ENCODE data around the gene MYADML2.
"Not testable (repeated sequence)": the region's sequence is repeated elsewhere in the genome, so short reads cannot be mapped to it uniquely, and the experiment has no call there.

Gene MYADML2

GRCh38 chr17:81955756-81956544 lies 8.9 kb upstream of the MYADML2 start:
- no peak for DNase-seq (ENCODE audit: low read depth, low spot score)
- Histone ChIP-seq H3K9me3 (ENCODE audit: insufficient read depth, low read length) (peaks cover 9% of the 10 kb centered on the region; the same call in 1 of the 2 replicates), H3K4me1 (ENCODE audit: insufficient read depth, insufficient read length) (peaks cover 18% of the 10 kb centered on the region), H3K9ac (ENCODE audit: insufficient read length, low read depth) (peak overlapping the region; percentile 42), H3K27me3 (ENCODE audit: insufficient read depth, insufficient read length) (peaks cover 30% of the 10 kb centered on the region), H3K36me3 (ENCODE audit: insufficient read depth, insufficient read length, low read length) (peaks cover 17% of the 10 kb centered on the region), H3K4me3 (ENCODE audit: insufficient read length, low read depth) (no peak overlapping the region)
- TF ChIP-seq YY1 (IDR thresholded peaks at IDR 0.05; ENCODE audit: insufficient read depth, insufficient read length) = no peak
- no peak for TF ChIP-seq ZNF274 (IDR thresholded peaks at IDR 0.05; ENCODE audit: low read depth, low read length)
- no peak for TF ChIP-seq SUZ12 (IDR thresholded peaks at IDR 0.05; ENCODE audit: extremely low read depth, insufficient read depth, insufficient read length)

GRCh38 chr17:81955058-81955681 lies 8.1 kb upstream of the MYADML2 start:
- Histone ChIP-seq H3K36me3 (ENCODE audit: insufficient read depth, insufficient read length, low read length) (peaks cover 17% of the 10 kb centered on the region), H3K9me3 (ENCODE audit: insufficient read depth, low read length) (peaks cover 9% of the 10 kb centered on the region; the same call in 1 of the 2 replicates), H3K4me3 (ENCODE audit: insufficient read length, low read depth) (no peak overlapping the region), H3K4me1 (ENCODE audit: insufficient read depth, insufficient read length) (peaks cover 18% of the 10 kb centered on the region), H3K9ac (ENCODE audit: insufficient read length, low read depth) (no peak overlapping the region), H3K27me3 (ENCODE audit: insufficient read depth, insufficient read length) (peaks cover 24% of the 10 kb centered on the region)
- DNase-seq (ENCODE audit: low read depth, low spot score) = no peak
- no peak for TF ChIP-seq YY1 (IDR thresholded peaks at IDR 0.05; ENCODE audit: insufficient read depth, insufficient read length)
- TF ChIP-seq ZNF274 (IDR thresholded peaks at IDR 0.05; ENCODE audit: low read depth, low read length) = no peak
- TF ChIP-seq SUZ12 (IDR thresholded peaks at IDR 0.05; ENCODE audit: extremely low read depth, insufficient read depth, insufficient read length) = no peak

- peaks cover 9% of the 10 kb centered on the region; the same call in 1 of the 2 replicates for H3K9me3 ChIP-seq (ENCODE audit: insufficient read depth, low read length)
- H3K27me3 ChIP-seq (ENCODE audit: insufficient read depth, insufficient read length) = peaks cover 17% of the 10 kb centered on the region
- TF ChIP-seq SUZ12 (IDR thresholded peaks at IDR 0.05; ENCODE audit: extremely low read depth, insufficient read depth, insufficient read length) (no peak), YY1 (IDR thresholded peaks at IDR 0.05; ENCODE audit: insufficient read depth, insufficient read length) (no peak), ZNF274 (IDR thresholded peaks at IDR 0.05; ENCODE audit: low read depth, low read length) (no peak)
- H3K9ac ChIP-seq (ENCODE audit: insufficient read length, low read depth) = no peak overlapping the region
- peaks cover 18% of the 10 kb centered on the region for H3K4me1 ChIP-seq (ENCODE audit: insufficient read depth, insufficient read length)
- no peak overlapping the region for H3K4me3 ChIP-seq (ENCODE audit: insufficient read length, low read depth)
- H3K36me3 ChIP-seq (ENCODE audit: insufficient read depth, insufficient read length, low read length) = peaks cover 17% of the 10 kb centered on the region
- DNase-seq (ENCODE audit: low read depth, low spot score) = no peak
Observed at GRCh38 chr17:81954131-81955057, 7.4 kb upstream of the MYADML2 start.

GRCh38 chr17:81953443-81953842 lies 6.4 kb upstream of the MYADML2 start:
- not testable (repeated sequence) for H3K9ac ChIP-seq (ENCODE audit: insufficient read length, low read depth); H3K9me3 ChIP-seq (ENCODE audit: insufficient read depth, low read length); DNase-seq (ENCODE audit: low read depth, low spot score); H3K4me3 ChIP-seq (ENCODE audit: insufficient read length, low read depth); H3K27me3 ChIP-seq (ENCODE audit: insufficient read depth, insufficient read length)
- peaks cover 11% of the 10 kb centered on the region for H3K36me3 ChIP-seq (ENCODE audit: insufficient read depth, insufficient read length, low read length)
- H3K4me1 ChIP-seq (ENCODE audit: insufficient read depth, insufficient read length) = peaks cover 12% of the 10 kb centered on the region

- Histone ChIP-seq H3K9me3 (ENCODE audit: insufficient read depth, low read length) (no peaks in the 10 kb centered on the region), H3K27me3 (ENCODE audit: insufficient read depth, insufficient read length) (peaks cover 1% of the 10 kb centered on the region), H3K4me1 (ENCODE audit: insufficient read depth, insufficient read length) (peaks cover 12% of the 10 kb centered on the region), H3K36me3 (ENCODE audit: insufficient read depth, insufficient read length, low read length) (peaks cover 4% of the 10 kb centered on the region), H3K4me3 (ENCODE audit: insufficient read length, low read depth) (no peak overlapping the region), H3K9ac (ENCODE audit: insufficient read length, low read depth) (peak overlapping the region; percentile 32)
- DNase-seq (ENCODE audit: low read depth, low spot score) = no peak
- TF ChIP-seq SUZ12 (IDR thresholded peaks at IDR 0.05; ENCODE audit: extremely low read depth, insufficient read depth, insufficient read length) (no peak), YY1 (IDR thresholded peaks at IDR 0.05; ENCODE audit: insufficient read depth, insufficient read length) (no peak), ZNF274 (IDR thresholded peaks at IDR 0.05; ENCODE audit: low read depth, low read length) (no peak)
Observed at GRCh38 chr17:81952792-81953228, 5.8 kb upstream of the MYADML2 start.

- H3K27me3 ChIP-seq (ENCODE audit: insufficient read depth, insufficient read length) = no peaks in the 10 kb centered on the region
- TF ChIP-seq ZNF274 (IDR thresholded peaks at IDR 0.05; ENCODE audit: low read depth, low read length) = no peak
- TF ChIP-seq YY1 (IDR thresholded peaks at IDR 0.05; ENCODE audit: insufficient read depth, insufficient read length) = no peak
- TF ChIP-seq SUZ12 (IDR thresholded peaks at IDR 0.05; ENCODE audit: extremely low read depth, insufficient read depth, insufficient read length) = no peak
- peaks cover 2% of the 10 kb centered on the region for H3K36me3 ChIP-seq (ENCODE audit: insufficient read depth, insufficient read length, low read length)
- peaks cover 13% of the 10 kb centered on the region for H3K4me1 ChIP-seq (ENCODE audit: insufficient read depth, insufficient read length)
- H3K9me3 ChIP-seq (ENCODE audit: insufficient read depth, low read length) = no peaks in the 10 kb centered on the region
- DNase-seq (ENCODE audit: low read depth, low spot score) = no peak
- no peak overlapping the region for H3K4me3 ChIP-seq (ENCODE audit: insufficient read length, low read depth)
- no peak overlapping the region for H3K9ac ChIP-seq (ENCODE audit: insufficient read length, low read depth)
Observed at GRCh38 chr17:81951785-81952684, 5.0 kb upstream of the MYADML2 start.
